Stimulated activated CD4-positive, alpha-beta T cell treated with anti-CD3 and anti-CD28 coated beads, Interleukin-15, amount 100 ng/mL, for 1 hour (primary cell): ENCODE measurements around the gene GALNT16.
"Not testable (repeated sequence)": the region's sequence is repeated elsewhere in the genome, so short reads cannot be mapped to it uniquely, and the experiment has no call there.

Source experiments
- DNase-seq, 2 donors: peaks; one replicate each; pipeline ENCODE4 v3.0.0-alpha.2; 2020; ENCODE audit warnings: low read depth in 1 of 2, low spot score in 1 of 2

GALNT16 gene

DNA sequence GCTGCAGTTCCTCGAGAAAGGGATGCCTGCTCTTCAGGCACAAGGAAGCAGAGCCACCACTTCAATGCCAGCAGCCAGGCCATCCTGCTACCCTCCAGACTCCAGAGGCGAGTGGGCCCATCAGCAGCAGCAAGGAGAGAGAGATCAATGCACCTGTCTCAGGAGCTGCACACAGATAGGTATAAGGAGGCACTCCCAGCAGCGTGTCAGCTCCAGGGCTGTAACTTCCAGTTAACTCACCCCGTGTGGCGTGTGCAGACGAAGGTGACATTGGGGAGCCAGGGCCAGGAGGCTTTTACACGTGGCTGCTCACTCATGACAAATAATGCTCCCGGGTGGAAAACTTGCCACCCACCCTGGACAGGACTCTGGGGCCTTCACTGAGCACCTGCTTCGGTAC lies 24.2 kb downstream of the GALNT16 start:
- DNase-seq, result no peak

DNA sequence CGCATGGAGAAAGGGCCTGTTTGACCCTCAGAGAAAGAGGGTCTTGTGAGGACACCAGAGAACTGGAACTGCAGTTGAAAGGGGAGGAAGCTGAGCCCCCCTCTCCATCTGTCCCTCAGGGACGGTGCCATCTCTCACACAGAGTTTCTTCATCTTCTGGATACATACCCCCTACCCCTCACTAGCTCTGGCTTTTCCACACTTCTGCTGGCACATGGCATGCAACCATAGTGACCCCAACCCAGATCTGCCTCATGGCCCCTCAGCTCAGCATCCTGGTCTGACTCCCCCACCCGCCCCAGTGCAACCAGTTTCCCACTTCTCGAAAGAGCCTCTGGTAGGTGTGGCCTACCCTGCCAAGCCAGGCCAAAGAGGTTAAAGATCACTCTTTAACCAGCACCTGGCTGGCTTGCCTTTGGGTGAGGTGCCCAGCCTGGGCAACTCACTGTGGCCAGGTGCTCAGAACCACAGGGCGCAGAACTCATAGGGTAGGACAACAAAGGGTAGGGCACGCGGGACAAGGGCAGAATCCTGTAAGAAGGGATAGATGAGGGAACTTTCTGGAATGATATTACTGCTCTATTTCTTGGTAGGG lies 25.8 kb downstream of the GALNT16 start:
- no peak for DNase-seq

DNA sequence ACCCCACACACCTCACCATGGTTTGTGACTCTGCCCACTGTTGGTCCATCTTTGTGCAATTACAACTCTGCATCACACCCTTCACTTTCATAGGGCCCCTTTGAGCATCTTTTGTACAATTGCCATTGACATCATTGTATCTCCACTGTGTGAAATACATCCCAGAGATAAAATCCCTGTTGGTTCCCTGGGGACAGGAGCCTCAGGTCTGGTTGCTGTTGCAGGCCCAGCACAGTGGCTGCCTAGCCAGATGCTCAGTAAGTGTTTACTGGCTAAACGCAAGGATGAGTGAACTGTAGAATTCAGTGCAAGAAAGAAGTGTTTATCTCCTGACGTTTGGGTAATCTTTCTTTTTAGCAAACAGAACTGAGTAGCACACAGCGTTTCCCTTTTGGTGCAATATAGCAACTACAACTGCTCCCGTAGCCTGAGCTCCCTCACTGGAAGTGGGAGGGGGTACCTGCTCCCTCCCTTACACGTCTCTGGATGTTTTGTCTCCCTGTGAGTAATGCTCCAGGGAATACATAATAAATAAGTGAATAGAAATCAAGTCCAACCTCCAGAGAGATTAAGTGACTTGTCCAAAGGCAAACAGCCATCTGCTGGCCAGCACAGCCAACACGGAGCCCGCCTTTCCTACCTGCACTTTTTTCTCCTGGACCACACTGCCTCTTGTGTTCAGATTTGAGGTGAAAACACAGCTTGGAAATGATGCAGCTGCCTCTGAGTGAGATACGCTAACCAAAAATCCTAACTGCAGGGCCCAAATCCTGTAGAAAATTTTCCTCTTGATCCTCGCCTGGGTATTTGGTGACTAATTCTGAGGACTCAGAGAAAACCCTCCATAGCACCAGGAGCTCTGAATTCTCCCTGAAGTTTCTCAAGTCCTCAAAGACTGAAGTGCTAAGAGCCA lies 27.4 kb downstream of the GALNT16 start:
- no peak for DNase-seq

DNA sequence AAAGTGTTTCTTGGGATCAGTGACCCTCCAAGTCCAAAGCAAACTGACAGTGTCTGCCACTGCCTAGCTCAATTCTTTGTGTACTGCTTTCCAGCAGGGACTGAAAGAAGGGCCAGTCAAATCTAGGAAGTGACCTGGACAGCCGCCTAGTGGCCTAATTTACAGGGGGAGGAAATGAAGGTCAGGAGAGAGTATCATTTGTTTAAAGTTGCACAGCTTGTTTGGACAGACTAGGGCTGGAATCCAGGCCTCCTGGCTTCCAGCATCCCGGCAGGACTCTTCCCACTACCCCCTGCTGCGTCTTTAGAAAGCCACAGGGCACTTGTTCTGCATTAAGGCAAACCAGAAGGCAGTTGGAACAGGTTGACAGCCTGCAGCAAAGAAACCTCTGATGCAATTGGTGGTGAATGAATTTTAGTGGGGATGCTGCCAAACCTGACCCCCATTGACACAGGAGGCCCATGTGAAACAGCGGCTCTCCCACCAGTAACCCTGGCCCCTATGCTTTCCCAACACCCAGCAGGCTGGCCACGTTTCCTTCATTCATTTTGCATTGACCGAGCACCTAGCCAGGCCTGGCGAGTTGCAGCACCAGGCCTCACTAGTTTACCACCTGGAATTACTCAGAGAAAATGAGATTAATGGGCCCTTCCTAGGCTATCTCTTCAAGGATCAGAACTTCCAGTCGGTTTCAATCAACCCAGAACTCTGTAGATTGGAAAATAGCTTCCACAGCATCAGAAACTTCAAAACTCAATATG lies 28.2 kb downstream of the GALNT16 start:
- no peak for DNase-seq

DNA sequence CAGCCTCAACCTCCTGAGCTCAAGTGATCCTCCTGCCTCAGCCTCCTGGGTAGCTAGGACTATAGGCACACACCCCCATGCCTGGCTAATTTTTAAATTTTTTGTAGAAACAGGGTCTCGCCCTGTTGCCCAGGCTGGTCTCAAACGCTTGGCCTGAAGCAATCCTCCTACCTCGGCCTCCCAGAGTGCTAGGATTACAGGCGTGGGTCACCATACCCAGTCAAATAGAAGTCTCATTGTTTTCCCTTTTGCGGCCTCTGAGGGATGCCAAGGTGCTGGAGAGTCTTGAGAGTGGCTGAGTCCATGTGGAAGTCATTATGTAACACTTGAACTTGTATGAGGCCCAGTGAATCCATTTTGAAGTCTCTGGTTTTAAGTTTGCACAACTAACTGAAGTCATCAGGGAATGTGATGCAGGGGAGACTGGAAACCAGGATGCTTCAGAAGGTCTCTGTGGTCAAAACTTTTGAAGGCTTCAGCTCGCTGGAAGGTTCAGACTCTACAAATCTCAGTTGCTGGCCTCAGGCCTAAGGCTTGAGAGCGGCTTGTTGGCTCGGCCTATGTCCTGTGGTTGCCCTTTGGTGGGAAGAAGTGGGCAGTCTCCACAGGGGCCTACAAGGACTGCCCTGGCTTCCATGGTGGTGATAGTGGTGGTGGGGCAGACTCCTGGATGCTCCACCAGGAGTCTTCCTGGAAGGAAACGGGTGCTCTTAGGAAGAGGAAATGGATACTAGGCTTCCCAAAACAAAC lies 29.2 kb downstream of the GALNT16 start:
- no peak for DNase-seq

DNA sequence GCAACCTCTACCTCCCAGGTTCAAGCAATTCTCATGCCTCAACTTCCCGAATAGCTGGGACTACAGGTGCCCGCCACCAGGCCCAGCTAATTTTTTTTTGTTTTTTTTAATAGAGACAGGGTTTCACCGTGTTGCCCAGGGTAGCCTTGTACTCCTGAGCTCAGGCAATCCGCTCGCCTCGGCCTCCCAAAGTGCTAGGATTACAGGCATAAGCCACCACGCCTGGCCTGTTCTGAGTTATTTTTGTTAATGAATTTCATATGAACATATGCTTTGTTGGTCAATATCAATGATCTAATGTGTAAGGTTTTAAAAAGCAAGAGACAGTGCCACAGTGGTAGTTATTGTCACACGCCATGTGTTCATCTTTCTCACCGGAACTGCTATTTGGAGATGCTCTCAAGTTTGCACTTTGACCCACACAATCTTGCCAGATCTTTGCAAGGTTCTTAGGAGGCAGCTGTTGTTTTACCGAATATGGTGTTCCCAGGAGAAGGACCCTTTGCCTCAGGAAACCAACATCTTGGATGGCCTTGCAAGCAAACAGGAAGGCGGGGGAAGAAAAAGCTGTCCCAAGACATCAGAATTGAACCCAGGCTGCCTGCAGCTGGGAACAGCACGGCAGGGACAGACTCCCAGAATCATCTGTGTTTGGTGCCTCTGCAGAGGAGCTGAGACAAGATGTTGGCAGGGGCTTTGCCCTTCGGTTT lies 30.0 kb downstream of the GALNT16 start:
- DNase-seq, result no peak

DNA sequence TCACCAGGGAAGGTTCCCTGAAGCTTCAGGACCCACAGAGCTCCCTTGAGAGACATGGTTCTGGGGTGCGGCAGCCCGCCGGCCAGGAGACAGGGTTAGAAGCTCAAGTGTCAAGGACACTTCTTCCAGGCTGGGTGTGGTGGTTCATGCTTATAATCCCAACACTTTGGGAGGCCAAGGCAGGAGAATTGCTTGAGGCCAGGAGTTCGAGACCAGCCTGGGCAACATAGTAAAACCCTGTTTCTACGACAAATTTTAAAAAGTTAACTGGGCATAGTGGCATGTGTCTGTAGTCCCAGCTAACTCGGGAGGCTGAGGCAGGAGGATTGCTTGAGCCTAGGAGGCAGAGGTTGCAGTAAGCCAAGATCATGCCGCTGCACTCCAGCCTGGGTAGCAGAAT lies 30.9 kb downstream of the GALNT16 start:
- not testable (repeated sequence) for DNase-seq

DNA sequence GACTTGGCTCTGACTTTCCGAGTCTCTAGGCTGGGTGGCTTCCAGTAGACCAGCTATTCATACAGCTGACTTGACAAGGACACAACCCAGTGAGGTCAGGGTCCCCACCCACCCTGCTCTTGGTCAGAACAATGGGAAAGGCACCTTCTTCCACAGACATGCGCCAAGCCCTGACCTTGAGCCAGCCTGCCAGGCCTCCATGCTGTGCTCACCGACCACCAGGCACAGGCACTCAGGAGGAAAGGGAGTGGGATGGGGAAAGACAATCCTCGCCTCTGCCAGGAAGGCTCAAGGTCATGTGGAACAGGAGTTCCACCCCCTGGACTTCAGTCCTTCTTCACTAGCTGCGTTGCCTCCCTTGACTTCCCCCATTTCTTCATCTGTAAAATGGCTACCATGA lies 31.4 kb downstream of the GALNT16 start:
- no peak for DNase-seq

DNA sequence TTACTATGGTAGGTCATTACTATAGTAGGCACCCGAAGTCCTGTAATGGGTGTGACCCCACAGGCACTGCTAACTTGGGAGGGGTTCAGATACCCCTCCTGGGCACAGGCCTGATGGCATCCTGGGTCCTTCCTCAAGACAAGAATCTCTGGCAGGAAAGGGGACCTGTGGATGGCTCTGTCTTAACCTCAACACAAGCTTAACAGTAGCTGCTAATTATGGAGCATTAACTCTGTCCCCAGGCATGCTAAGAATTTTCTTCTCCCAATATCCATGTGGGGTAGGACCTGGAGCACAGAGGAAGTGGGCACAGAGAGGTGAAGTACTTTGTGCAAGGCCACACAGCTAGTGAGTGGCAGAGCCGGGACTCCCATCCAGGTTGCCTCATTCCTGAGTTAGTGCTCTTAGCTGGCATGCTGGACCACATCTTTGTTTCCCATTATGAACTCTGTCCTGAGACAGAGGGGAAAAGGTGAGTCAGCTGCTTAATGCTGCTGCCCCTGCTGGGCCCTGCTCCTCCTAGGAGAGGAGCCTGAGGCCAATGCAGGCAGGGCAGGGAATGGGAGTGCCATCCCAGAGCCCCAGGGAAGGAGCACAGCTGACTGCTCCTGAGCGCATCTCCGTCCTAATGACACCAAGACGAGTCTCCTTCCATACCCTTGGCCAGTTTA lies 32.1 kb downstream of the GALNT16 start:
- DNase-seq, result no peak

DNA sequence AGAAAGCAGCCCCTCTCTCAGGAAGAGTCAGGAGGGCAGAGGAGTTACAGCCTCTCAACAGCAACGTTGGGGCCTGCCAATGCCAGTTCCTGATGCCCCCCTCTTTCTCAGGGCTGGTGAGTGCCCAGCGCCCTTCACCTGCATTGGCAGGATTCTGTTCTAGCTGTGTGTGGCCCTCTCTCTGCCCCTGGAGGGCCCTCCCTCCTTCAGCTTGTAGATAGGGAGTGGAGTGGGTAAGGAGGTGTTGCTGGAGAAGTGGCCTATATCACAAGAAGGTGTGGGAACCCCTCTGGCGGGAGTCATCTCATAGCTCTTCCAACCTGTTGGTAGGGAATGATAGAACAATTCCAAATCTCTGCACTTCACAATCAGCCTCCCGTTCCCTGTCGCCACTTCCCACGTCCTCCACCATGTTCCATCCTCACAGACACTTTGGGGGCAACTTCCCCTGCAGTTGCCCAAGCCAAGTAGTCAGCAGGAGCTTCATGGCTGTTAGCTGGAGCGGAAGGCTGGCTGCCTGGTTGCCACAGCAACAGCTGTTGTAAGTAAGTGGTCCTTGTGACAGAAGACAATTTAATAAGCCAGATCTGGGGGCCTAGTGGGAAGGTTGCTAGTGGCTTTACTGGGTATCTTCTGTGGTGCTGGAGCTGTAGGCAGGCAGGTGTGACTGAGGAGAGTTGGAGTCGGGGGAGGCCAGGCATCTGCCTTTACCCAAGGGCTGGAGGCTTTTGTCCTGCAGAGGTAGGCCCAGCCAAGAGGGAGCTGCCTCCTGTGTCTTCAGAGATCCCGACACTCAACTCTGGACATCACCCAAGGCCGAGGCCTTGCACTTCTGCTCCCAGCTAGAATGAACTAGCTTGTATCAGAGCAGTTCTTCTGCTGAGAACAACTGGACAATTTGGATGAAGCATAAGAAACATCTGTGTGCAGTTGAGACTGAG lies 38.4 kb downstream of the GALNT16 start:
- DNase-seq, result no peak

DNA sequence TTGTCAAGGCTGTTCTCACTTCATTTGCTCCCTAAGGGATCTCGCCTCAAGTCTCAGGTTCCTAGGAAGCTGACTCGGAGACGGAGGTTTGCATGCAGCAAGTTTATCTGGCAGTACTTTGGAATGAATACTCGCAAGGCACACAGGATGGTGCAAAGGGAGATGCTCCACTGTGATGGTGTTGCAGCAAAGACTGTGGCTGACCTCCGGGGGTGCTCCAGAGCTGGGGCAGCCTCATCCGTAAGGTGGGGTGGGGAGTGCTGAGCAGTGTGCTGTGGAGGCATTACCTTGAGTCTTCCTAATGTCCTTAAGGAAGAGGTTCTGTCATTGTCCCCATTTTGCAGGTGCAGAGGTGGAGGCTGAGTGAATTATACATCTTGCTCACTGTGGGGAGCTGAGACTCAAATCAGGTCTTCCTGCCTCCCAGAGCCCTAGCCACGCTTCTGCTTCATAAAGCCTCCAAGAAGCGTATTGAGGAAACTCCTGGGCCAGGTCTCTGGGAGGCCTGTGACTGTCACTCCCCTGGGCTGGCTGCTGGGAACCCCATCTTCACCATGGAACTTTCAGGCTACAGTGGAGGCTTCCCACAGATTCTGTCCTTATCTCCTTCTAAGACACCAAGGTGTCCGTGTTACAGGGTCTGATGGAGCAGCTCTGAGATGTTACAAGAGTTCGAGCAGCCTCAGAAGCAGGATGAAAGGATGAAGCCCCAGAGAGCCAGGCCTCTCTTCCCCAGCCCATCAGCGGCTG lies 39.5 kb downstream of the GALNT16 start:
- DNase-seq, result no peak

DNA sequence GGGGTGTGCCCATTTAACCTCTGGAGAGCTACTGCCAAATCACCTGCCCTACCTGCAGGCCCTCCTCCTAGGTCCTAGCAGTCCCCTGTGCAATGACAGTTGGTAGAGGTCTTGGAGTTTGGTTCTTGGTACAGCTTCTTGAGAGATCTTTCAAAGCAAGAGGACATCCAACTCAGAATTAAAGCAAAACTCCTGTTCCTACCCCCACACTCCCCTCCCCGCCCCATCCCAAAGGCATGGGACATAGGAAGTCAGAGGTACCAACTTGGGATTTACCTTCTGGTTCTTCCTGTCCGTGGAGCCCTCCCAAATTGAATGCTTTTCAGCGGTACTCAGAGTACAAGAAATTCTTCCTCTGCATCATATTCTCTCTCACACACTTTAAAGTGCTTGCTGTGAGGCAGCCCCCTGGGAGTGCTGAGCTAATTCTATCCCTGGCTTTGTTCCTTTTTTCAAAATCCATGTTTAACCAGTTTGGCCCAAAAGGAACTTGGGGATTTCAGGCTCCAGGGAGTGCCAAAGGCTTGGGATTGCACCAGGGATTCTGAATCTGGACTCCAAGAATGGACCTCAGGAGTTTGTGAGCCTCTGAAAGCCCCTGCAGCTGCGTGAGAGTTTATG lies 40.8 kb downstream of the GALNT16 start:
- DNase-seq, result no peak

DNA sequence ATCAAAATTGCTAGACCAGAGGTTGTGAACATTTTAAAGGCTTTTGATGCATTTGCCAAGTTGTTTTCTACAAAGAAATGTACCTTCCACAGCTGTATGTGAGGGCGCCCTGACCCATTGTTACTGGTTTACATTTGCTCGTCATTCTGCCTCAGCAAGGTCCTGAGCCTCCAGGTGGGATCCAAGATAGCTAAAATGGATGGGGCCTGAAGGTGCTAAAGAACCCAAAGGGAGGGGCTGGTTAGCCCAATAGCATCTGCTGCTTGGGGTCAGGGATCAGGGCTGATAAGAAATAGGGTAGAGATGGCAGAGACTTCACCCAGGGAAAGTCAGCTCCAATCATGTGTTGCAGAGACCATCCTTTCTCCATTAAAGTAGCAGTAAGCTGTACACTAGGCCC lies 43.1 kb downstream of the GALNT16 start:
- DNase-seq, result no peak

DNA sequence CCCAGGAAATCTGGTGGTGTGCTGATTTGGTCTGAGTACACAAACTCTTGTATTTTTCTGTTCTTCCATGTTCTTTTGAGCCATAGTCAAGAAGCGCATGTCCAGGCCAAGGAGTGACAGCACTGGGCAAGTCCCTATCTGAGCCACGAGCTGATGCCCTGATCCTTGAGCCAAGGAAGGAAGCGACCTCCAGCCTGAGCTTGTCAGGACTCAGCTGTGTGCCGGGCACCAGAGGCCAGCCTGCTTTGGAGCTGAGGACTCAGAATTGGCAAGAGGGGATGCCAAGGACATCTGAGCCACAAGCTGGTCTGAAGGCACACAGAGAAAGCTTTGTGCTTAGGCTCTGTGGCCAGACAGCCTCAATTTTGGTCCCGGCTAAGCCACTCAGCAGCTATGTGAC lies 52.6 kb downstream of the GALNT16 start:
- no peak for DNase-seq

DNA sequence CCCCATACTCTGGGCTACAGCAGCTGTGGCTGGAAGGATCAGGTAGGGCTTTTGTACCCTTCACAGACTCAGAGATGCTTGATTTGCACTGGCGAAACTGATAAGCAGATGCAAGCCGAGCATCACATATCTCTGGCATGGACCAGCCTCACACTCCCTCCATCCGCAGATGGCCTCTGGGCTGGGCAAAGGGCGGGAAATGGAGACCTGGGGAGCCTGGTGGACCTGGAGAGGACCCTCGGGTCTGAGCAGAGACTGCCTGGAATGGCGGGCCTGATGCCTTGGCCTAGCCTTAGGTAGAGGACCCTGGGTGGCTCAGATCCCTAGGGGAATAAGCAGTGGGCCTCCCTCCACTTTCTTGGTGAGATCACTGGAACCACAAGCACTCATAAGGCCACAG lies 53.2 kb downstream of the GALNT16 start:
- no peak for DNase-seq

DNA sequence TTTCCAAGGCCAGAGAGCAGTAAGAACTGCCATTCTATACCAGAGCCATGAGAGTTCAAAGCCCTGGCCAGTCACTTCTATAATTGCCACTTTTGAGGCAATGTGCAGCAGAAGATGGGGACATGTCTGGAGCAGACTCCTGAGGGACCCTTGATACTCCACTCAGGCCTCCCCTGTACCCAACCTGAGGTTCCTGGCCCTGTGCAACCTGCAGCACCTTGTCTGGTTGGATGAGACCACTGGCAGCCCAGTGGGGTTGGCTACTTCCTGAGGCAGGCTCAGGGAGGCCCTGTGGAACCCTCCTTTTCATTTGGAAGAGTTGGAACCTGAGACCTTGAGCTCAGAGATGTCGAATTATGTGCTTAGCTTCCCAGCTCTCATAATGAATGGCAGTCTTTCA lies 54.4 kb downstream of the GALNT16 start:
- DNase-seq, result no peak

DNA sequence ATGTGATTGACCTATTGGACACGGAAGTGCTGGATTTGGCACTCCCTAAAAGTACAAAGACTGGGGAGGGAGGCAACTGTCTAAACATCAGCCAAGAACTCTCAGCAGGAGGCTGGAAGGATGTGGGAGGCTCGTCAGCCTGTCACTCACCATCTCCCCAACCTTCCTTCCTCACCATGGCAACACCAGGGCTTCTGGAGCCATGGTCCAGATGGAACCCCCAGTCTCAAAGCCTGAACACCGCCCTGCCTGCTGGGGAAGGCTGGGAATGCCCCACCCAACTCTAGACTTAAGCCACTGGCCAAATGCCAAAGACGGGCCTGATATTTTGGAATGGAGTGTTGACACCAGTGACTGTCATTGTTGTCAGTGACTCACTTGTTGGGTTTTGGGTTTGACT lies 55.3 kb downstream of the GALNT16 start:
- DNase-seq, result no peak
